Measurements from ENCODE around the gene TINCR. TPM values are rescaled to one million over a fixed set of nuclear protein-coding genes. Genes with fewer than 3 reads are reported as not detected.

Gene TINCR
- total RNA-seq, 1 donor from 2014 or later = not detected

DNA sequence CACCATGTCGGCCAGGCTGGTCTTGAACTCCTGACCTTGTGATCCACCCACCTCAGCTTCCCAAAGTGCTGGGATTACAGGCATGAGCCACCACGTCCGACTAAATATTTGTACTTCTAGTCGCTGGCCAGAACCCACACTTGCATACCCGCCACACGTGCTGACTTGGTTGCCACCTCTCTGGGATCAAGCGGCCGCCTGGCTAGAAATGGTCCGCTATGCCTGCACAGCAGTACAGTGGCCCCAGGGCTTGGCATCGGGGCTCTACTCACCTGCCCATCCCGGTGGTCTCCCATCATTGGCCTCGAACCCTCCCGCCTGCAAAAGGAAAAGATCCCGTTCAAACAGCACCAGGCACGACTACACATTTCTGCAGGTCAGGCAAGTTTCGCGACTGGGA is 23.7 kb upstream of the TINCR start:
- DNase-seq (no peak), ATAC-seq (ENCODE audit: poor library complexity) (no peak)
- intact Hi-C loops (cut with DNase I) = no loop called here

DNA sequence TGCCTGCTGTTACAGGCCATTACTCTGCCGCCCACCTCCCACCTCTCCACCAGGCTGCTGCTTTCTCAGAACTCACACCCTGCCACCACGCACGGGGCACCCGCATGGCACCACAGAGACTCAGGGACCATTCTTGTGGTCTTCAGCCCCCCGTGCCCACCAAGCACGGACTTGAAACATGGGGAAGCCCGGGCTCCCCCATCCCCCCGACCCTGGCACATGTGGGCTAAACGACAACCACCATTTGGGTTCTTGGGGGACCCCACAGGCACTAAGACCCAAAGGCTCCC is 23.1 kb upstream of the TINCR start:
- ATAC-seq (ENCODE audit: poor library complexity) = no peak
- intact Hi-C loops (cut with DNase I) = no loop called here
- DNase-seq = no peak

DNA sequence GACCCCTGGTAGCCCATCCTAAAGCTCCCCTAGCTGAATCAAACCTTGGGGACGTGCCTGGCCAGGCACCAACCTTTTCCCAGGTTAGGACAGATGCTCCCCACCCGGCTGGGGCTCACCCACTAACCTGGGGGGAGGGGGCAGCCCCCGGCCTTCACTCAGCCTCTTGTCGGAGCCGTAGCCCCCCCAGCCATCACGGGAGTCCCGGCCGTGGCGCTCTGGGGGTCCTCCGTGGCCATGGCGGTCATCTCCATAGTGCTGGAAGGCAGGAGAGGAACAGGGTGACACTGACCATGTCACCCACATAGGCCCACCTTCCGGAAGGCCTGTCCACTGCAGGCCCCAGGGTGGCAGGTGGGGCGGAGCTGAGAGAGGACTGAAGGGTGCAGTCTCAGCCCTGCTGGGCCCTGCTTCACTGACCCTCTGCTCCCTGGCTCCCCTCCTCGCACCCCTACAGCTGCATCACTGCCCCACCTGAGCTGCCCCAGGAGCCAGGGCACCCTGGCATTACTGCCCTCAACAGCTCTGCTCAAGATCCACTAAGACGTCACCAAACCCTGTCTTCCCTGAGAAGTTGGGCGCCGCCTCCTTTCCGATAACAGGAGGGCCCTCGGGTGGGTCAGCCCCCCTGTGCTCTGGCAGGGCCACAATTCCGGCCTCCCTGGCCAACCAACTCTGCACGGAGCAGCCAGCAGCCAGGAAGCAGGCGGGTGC is 22.6 kb upstream of the TINCR start:
- no peak for ATAC-seq (ENCODE audit: poor library complexity)
- DNase-seq = no peak
- intact Hi-C loops (cut with DNase I) = no loop called here

DNA sequence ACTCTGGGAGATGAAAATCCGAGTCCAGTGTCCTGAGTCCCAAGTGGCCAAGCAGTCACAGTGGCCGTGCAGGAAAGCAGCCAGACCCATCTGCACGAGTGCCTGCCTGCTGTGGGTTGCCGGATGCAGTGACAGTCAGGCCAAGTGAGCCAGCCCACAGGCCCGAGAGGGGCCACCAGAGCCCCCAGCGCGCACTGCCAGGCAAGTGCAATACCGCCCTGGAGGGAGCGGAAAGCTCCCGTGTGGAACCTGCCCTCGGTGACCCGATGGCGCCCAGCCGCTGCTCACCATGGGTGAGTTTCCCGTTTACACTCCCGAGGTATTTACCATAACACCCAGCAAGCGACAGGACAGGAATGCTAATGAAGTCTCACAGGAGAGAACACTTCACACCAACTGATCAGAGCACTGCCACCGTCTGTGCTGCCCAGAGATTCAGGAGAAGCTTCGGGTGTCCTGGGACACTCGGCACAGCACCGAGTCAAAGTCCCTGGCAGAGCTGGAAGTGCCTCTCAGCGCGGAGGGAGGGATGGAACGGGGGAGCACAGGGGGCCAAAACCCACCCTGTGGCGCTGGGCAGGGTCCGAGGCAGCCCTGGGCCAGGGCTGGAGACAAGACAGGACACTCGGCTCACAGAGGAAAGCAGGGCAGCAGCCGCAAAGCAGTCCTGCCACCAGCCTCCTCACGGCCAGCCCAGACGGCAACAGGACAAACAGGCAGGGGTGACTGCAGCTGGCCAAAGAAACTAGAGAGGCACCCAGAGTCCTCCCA is 21.3 kb upstream of the TINCR start:
- ATAC-seq (ENCODE audit: poor library complexity) = no peak
- no peak for DNase-seq
- intact Hi-C loops (cut with DNase I) = no loop called here

DNA sequence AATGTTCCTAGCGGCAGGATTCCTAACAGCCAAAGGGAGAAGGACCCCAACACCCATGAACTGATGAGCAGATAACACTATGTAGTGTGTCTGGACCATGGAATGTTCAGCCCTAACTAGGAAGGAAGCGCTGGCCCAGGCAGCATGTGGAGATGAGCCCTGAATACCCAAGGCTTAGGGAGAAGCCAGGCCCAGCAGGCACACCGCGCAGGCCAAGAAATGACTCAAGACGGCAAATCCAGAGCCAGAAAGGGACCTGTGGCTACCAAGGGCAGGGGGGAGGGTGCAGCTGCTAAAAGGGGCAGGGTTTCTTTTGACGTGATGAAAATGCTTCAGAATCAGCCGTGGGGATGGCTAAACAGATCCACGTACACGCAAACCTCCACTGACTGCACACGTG is 20.7 kb upstream of the TINCR start:
- no peak for DNase-seq
- intact Hi-C loops (cut with DNase I) = no loop called here
- ATAC-seq (ENCODE audit: poor library complexity) = no peak

DNA sequence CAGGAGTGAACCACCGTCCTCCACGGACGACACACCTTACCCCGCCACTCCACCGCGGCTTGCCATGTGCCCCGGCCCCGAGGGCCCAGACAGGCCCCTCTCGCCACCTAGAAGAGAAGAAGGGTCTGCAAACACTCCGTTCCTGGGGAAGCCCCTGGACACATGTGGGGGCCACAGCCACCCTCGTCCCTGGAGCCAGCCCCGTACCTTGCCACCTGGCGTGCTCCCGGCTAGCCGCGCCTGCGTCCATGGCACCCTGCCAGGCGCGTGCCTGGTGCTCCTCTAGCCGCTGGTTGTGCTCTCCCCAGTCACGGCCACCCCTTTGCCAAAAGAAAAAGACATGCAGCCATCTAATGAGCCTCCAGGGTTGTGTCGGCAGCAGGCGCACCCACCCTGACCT is 19.9 kb upstream of the TINCR start:
- DNase-seq (no peak), ATAC-seq (ENCODE audit: poor library complexity) (no peak)
- intact Hi-C loops (cut with DNase I) = no loop called here

DNA sequence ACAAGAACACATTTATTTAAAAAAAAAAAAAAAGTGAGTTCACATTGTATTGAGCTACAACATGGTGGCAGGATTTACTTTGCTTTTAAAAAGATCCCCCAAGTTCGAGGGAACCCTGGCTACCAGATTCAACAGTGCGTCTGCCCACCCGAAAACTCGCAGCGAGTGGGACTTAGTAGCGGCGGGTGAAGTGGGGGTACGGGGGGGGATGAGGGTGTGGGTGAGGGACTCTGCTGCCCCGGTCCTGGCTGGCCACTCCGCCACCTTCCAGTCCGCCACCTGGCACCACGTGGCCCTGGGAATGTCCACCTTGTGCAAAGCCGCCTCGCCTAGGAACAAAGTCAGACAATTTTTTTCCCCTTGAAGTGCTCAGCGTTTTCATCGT is 19.3 kb upstream of the TINCR start:
- DNase-seq (no peak), ATAC-seq (ENCODE audit: poor library complexity) (no peak)
- intact Hi-C loops (cut with DNase I) = no loop called here

DNA sequence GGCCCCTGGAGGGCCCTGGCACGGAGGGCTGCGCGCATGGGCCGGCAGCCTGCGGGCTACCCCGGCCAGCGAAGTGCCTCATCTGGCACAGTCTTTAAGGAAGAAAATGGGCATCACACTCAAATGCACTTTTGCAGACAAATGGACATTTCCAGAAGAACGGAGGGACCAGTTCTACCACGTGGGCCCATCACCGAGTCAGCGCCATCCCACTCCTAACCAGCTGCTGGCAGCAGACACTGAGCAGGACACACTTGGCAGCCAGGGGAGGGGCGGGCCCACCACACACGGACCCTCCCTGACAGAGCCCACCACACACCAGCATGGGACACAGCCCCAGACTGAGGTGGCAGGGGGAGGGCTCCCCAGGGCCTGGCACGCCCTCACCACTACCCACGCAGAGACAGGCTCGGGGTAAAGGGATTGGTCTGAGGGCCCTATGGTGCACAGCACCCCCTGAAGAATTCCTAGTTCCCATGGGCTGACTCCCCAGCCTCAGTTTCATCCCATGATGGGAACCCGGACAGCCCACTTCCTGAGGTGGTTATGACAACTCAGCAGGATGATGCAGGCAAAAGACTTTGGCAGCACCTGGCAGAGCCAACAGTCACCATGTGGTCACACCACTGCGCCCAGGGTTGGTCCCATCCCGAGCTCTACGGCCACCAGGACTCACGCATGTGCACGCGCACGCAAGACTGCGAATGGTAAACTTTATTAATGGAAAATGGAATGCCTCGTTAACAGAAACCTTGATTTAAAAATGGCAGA is 18.7 kb upstream of the TINCR start:
- DNase-seq = no peak
- intact Hi-C loops (cut with DNase I) = no loop called here
- peak; percentile 10 for ATAC-seq (ENCODE audit: poor library complexity)

DNA sequence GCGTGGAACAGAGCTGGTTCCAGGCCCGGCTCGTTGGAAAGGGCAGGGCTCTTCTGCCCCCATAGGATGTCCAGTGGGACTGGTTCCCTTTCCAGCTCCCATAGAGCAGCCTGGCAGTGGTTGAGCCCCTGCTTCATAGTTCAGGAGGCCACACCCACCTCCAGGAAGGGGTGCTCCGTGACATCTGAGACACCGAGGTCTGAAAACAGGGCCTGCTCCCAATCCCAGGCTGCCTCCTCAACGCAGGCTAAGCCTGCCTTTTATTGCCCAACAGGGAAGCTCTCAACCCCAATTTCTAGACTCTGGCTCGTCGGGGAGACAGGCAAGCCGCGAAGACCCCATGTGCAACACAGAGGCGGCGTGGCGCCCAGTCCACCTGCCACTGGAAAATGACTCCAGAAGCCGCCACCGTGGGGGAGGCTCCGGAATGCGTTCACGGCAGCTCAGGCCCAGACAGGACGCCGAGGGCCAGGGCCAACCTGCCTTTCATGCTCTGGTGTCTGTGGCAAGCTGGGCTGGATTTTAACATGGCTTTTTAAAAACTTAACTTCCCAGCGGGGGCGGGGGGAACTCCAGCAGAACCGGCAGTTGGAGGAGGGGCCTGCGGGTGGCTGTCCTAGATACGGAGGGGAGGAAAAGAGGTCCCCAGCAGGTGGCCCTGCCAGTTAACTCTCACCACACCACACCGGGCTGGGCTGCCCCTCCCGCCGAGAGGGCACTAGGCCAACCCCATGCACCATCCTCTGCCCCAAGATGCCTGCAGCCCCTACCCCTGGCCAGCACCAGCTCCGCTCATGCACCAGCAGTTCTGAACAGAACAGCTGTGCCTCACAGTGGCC is 17.9 kb upstream of the TINCR start:
- intact Hi-C loops (cut with DNase I) = no loop called here
- ATAC-seq (ENCODE audit: poor library complexity) (peak; percentile 38), DNase-seq (peak; percentile 55)

DNA sequence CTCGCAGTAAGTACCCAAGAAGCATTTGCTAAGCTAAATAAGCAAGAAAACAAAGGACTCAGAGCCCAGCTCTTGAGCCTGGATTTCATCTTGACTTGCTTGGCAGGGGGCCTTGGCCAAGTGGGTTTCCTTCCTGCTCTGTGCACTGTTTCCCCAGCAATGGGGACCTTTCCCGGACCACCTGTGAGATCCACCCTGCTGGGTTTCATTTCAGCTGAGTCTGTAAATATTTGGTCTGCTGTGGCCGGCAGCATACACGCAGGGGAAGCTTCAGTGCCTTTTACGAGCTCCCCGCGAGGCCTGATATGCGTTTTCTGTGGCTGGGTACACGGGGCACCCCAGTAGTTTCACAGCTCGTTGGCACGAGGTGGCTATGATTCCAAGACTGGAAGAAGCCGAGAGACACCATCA is 12.4 kb upstream of the TINCR start:
- ATAC-seq (ENCODE audit: poor library complexity) (no peak), DNase-seq (peak; percentile 12)
- intact Hi-C loops (cut with DNase I) = no loop called here

DNA sequence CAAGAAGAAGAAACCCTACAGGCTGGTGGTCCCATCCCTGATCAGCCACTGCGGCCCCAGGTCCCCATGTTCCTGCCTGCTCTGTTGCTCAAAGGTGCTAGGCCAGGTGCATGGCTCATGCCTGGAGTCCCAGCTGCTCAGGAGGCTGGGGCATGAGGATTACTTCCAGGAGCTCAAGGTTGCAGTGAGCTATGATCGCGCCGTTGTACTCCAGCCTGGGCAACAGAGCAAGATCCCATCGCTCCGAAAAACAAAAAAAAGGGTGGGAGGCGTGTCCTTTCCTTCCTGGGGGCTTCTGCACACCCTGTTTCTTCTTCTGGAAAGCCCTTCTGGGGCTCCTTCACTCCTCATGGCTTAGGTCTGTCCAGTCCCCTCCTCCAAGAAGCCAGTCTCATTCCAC is 11.9 kb upstream of the TINCR start:
- DNase-seq (no peak), ATAC-seq (ENCODE audit: poor library complexity) (no peak)
- intact Hi-C loops (cut with DNase I) = loop anchor here (5.0 kb wide), 1 partner anchor 527 kb away; no protein-coding TSS in a partner anchor

DNA sequence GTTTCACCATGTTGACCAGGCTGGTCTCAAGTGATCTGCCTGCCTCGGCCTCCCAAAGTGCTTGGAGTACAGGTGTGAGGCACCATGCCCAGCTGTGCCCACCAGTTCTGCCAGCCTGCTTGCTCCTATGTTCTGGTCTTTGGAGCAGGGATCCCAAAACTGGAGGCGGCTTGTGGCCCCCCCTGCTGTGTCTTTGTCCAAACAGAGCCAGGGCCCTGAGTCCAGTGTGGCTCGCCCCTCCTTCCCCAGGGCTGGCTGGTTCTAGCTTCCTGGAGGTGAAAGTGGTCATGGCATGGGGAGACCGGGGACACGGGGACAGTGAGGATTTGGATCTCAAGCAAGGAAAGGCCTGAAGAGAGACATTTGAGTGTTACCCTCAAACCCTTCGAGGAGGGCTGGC is 11.5 kb upstream of the TINCR start:
- DNase-seq (peak; percentile 18), ATAC-seq (ENCODE audit: poor library complexity) (no peak)
- intact Hi-C loops (cut with DNase I) = loop anchor here (5.0 kb wide), 1 partner anchor 527 kb away; no protein-coding TSS in a partner anchor

DNA sequence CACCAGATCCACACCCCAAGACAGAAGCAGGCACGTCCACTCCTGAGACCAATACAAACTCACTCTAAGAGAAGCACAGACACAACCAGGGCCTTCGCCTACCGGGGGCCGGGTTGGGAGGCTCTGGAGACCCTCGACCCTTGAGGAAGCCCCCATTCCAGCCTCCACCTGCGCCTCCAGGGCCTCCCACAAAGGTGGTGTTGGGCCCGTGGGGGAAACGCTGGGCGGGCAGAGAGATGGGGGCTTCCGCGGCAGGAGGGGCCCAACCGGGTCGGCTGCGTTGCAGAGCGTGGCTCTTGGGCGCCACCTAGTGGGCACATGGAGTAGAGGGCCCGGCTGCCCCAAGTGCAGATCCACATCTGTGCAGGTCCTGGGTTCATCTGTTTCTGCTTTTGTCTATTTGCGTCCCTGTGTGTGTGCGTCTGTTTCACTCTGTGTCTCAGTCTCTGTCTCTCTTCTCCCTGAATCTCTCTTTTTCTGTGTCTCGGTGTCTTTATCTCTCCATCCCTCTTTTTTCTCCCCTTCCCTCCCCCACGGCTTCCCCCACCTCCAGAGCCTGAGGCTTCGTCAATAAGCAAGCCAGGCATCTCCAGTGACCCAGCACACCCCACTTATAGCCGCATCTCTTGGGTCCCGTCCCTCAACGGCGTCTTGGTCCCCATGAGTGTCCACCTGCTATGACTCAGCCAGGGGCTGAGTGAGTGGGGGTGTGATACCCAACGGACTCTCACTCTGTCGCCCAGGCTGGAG is 10.5 kb upstream of the TINCR start:
- intact Hi-C loops (cut with DNase I) = loop anchor here (5.0 kb wide), 1 partner anchor 526 kb away; no protein-coding TSS in a partner anchor
- peak; percentile 89 for ATAC-seq (ENCODE audit: poor library complexity)

DNA sequence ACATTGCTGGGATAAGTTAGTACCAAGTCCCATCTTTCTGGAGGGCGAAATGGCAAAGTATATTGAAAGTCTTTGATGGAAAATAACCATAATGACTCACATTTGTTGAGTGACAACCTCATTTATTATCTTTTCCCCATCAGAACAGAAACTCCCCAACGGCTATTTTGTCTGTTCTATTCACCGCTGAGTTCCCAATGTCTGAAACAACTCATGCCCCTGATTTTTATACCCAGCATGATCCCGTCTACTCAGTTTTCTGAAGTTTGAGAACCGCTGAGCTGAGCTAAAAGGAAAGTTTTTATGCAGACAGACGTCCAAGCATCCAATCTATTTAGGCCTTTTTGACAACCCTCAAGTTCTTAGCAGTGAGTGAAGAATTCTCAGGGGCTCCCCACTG is 7.8 kb upstream of the TINCR start:
- intact Hi-C loops (cut with DNase I) = loop anchor here (5.0 kb wide), 1 partner anchor 523 kb away; no protein-coding TSS in a partner anchor
- DNase-seq (no peak), ATAC-seq (ENCODE audit: poor library complexity) (no peak)

More for the DNA sequence above, 10.5 kb upstream of the TINCR start:
- DNase-seq = peak; percentile 76

DNA sequence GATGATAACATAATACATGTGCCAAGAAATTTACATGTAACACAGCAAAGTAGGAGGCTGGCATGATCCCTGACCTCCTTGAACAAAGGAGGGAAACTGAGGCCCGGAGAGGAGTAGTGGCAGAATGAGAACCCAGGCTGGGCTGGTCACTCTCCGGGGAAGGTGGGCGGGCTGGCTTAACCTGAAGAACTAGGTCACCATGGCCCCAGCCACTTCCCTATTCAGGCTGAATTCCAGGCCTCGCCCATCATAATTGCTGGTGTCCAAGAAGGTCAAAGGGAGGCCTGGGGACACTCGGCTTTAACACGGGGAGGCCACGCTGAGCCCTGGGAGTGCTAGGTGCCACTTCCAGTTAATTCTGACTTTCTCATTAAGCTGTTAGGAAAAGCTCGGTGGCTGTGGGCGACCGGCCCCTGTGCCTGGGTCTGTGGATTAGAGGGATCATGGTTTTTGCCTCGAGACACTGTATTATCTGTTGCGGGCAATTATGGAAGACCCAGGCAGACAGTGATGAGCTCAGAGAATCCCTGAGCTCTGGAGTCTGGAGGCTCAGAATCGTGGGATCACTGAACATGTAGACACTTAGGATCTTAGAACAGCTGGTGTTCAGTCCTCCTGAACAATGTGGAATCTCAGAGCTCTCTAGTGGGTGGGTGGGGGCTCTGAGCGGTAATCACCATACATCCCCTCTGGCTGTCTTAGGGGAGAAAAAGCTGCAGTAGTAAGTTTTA is 5.0 kb upstream of the TINCR start:
- DNase-seq = peak; percentile 28
- intact Hi-C loops (cut with DNase I) = no loop called here

DNA sequence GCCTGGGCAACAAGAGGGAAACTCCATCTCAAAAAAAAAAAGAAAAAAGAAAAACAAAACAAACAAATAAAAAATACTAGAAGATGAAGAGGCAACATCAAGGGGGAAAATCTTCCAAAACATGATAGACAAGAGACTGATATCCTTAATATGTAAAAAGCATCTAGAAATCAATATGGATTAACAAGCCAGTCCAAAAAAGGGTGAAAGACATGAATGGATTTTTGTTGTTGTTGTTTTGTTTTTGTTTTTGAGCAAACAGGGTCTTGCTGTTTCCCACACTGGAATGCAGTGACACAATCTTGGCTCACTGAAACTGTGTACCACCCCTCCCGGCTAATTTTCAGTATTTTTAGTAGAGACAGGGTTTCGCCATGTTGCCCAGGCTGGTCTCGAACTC is 4.0 kb upstream of the TINCR start:
- DNase-seq (no peak), ATAC-seq (ENCODE audit: poor library complexity) (no peak)
- intact Hi-C loops (cut with DNase I) = no loop called here

More for the DNA sequence above, 5.0 kb upstream of the TINCR start:
- no peak for ATAC-seq (ENCODE audit: poor library complexity)

DNA sequence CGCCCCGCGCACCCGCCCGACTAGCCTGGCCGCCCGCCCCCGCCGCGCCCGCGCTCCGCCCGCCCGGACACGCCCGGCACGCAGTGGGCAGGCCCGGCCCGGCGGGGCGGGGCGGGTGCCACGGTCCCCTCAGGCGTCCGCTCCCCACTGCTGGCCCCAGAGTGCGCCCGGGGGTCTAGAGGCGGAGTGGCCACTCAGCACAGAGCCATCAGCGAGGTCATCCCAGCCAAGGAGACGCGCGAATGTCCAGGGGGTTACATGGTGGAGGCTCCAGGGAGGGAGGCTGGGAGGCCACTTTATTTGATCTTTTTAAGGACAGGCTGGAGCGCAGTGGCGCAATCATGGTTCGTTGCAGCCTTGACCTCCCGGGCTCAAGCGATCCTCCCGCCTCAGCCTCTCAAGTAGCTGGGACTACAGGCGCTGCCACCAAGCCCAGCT is 236 bp upstream of the TINCR start:
- intact Hi-C loops (cut with DNase I) = no loop called here
- ATAC-seq (ENCODE audit: poor library complexity) (no peak), DNase-seq (no peak)
